GM08714 (cell line): ENCODE data around the gene IL1R1.
"Not testable (repeated sequence)": the region's sequence is repeated elsewhere in the genome, so short reads cannot be mapped to it uniquely, and the experiment has no call there.

ENCODE experiments used
- H3K4me3 ChIP-seq: fragments of 200-500 bp; sonication (Bioruptor generic); 2 replicates; pipeline ENCODE4 v1.5.1; 2014; ENCODE audit warnings: mild to moderate bottlenecking, low read length, inconsistent platforms
- ZNF274 ChIP-seq: IDR thresholded peaks from 2 replicates; pipeline ENCODE4 v1.6.1; 2012; ENCODE audit warnings: mild to moderate bottlenecking, low read depth, low read length

The IL1R1 gene, protein sequence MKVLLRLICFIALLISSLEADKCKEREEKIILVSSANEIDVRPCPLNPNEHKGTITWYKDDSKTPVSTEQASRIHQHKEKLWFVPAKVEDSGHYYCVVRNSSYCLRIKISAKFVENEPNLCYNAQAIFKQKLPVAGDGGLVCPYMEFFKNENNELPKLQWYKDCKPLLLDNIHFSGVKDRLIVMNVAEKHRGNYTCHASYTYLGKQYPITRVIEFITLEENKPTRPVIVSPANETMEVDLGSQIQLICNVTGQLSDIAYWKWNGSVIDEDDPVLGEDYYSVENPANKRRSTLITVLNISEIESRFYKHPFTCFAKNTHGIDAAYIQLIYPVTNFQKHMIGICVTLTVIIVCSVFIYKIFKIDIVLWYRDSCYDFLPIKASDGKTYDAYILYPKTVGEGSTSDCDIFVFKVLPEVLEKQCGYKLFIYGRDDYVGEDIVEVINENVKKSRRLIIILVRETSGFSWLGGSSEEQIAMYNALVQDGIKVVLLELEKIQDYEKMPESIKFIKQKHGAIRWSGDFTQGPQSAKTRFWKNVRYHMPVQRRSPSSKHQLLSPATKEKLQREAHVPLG

DNA sequence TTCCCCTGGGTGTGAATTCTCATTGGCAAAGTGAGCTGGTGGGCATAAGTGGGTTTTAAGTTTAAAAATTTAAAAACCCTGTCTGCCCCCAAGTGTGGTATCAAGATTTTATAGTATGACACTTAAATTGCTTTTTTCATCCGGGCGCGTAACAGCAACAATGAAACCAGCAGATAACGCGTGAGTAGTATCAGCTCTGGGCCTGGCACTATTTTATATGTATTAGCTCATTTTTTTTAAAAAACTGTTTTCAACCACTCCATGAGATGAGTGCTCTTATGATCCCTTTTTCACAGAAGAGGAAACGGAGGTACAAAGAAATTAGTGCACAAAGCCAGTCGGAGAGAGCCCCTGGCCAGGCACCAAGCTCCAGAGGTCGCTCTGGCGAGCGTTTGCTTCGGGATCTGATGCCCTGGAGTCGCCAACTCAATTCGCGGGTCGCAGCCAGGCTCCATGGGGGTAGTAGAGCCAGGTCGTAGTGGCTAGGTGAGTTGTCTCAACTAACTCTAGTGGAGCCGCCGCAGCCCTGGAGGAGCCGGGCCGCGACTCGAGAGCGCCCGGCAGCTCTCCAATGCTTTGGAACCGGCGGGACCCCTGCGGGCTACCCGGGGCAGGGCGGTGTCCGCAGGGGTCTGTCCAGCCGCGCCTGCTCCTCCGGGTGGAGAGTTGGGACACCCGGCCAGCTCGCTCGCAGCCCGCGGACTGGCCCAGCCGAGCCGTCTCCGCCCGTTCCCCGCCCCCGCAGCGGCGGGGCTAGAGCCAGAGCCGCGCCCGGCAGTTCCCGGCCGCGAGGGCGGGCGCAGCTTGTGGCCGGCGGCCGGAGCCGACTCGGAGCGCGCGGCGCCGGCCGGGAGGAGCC lies at the start of gene IL1R1:
Gene IL1R1, plus strand, starts transcription at position 777 of the 859 bp plus-strand sequence. CDS start 14,979 bp downstream, outside the sequence.
- H3K4me3 ChIP-seq, result peak within 1 kb of the TSS; percentile 15; the same call in 1 of the 2 replicates
- no peak for TF ChIP-seq ZNF274

DNA sequence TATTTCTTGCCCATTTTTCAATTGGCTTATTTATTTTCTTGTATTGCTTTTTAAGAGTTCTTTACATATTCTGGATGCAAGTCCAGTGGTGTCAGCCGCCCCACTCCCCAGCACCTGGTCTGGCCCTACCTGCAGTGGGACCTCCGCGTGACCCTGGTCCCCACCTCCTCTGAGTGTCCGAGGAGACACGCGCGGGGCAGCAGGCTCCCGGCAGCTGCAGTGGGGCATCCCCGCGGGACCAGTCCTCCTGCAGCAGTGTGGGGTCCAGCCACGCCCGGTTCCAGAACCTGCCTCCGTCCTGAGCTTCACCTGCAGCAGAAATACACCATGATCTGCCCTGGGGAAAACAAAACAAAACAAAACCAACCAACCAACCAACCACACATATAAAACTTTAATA lies 48.9 kb upstream of the IL1R1 start:
- TF ChIP-seq ZNF274, result no peak
- no peak overlapping the region for H3K4me3 ChIP-seq

DNA sequence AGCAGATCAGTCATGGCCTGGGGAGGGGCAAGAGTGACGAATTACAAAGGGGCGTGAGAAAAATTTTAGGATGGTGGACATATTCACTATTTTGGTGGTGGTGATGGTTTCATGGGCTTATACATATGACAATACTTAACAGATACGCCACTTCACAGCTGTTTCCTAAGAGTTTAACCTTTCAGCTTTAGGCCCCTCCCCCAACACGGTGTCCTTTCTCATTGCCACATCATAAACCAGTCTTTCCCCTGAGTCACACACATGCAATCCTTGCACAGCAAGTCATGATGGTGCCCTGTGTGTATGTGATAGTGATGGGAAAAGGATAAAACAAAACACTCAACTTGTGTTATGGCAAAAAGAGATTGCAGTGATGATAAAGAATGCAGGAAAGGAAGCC lies 47.6 kb upstream of the IL1R1 start:
- TF ChIP-seq ZNF274, result no peak
- no peak overlapping the region for H3K4me3 ChIP-seq

DNA sequence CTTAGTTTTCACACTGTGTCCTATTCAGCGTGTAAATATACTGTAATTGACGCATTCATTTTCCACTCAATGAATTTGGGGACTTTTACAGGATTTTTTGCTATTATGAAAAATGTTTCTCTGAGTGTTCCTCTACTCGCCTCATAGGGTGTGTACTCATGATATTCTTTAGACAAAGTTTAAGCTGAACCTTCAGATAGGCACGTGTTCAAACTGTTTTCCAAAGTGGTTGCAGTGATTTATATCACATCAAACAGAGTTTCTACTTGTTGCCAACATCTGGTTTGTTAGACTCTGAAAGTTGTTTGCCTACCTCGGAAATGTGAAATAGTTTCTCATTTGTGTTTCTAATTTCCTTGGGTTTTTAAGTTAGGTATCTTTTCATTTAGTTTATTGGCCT lies 46.4 kb upstream of the IL1R1 start:
- no peak overlapping the region for H3K4me3 ChIP-seq
- TF ChIP-seq ZNF274, result no peak

DNA sequence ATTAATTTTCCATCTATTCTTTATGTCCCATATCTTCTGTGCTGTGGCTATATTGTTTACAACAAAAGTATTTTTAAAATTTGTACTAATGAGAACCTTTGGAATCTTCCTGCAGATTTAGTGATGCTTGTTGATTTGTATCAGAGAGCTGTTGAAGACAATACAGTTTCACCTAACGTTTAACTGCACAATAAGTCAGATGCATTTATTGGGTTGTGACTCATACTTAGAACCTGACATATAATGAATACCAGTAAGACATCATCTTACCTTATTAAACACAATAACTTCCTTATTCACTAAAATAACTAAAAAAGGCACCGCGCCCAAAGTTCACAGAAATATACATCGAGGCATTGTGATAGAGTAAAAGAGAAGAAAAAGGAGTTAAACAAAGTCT lies 43.8 kb upstream of the IL1R1 start:
- no peak for TF ChIP-seq ZNF274
- H3K4me3 ChIP-seq, result no peak overlapping the region

DNA sequence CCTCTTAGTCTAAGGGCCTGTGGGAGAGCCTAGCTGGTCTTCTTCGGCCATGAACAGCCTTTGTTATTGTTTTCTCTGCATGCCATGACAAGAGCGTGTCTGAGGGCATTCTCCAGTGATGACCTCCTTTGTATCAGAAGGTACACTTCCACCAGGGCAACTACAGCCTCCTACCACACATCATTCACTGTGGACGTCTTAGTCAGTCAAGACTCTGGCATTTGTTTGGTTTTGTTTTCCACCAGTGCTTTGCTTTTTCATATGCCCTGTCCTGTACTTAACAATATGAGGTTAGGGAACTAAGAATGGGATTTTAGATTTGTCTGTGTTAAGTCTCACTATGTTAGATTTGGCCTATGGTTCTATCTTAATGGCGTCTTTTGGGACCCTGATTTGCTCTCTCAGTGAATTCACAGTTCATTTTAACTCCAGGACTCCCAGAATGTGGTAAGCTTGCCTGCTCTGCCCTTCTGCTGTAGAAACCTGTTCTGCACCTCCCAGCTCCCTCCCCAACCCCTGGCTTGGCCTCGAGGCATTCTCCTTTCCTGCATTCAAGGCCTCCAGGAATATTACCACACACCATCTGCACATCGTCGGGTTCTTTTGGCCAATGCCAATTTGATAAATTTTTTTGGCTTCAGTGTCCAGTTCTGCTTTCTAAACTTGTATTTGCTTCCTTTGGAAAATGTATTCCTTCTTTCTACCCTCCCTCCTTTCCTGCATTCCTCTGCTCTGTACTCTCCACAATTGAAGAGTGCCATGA lies 42.8 kb upstream of the IL1R1 start:
- no peak overlapping the region for H3K4me3 ChIP-seq
- TF ChIP-seq ZNF274, result no peak

DNA sequence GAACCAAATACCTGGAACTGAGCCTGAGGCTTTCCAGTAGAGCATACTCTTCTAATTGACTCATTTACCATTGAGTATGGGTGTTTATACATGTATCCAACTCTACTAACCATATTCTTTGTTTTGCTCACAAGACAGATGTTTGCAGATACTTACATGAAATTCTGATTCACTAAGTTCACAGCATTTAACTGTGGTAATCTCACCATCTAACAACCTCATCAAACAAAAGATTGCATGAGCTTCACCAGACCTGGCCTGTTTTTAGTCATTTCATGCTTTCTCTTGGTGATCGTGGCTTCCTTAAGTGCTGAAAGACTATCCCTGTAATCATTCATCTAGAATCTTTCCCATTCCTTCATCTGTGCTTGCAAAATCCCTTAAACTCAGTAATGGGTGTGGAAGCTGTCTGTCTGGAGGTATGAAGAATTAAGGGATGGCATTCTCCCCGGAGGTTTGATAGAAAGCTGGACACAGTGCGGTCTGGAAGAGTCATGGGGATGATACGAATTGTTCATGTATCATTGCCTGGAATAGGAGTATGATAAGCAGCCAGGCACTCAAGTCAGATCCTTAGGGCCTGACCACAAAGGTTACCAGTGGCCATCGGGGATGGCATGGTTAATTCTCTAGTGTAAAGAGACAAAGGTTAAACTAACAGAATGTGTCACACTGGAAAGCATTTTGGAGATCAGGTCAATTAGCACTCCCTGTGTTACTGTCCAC lies 42.0 kb upstream of the IL1R1 start:
- H3K4me3 ChIP-seq, result no peak overlapping the region
- no peak for TF ChIP-seq ZNF274

DNA sequence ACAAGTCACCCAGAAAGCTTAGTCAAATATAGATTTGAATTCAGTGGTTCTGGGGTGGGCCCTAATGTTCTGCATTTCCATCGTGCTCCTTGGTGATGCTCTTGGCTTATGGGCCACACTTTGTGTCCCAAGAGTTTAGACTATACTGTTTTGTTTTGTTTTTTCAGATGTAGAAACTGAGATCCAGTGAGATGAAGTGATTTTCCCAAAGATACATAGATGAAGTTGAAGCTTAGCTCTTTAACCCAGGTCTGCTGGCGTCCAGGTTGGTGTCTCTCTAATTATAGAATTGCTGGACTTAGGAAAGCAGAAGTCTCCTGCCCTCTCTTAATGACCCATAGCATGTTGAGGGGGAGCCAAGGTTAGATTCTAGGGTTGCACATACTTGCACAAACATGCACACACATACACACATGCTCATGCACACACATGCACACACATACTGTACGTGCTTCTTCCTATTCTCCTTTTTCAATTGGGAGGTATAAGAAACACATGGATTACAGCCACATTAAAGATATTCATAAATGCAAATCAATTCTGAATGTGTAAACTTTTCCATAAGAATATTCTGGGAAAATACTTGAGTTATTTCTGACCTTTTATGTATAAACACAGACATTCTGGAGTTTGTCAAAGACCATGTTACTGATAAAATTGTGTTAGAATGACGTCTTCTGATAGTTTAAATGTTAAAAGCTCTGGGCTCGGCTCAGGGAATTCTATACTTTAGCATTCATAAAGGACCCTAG lies 41.3 kb upstream of the IL1R1 start:
- TF ChIP-seq ZNF274, result no peak
- H3K4me3 ChIP-seq, result no peak overlapping the region

DNA sequence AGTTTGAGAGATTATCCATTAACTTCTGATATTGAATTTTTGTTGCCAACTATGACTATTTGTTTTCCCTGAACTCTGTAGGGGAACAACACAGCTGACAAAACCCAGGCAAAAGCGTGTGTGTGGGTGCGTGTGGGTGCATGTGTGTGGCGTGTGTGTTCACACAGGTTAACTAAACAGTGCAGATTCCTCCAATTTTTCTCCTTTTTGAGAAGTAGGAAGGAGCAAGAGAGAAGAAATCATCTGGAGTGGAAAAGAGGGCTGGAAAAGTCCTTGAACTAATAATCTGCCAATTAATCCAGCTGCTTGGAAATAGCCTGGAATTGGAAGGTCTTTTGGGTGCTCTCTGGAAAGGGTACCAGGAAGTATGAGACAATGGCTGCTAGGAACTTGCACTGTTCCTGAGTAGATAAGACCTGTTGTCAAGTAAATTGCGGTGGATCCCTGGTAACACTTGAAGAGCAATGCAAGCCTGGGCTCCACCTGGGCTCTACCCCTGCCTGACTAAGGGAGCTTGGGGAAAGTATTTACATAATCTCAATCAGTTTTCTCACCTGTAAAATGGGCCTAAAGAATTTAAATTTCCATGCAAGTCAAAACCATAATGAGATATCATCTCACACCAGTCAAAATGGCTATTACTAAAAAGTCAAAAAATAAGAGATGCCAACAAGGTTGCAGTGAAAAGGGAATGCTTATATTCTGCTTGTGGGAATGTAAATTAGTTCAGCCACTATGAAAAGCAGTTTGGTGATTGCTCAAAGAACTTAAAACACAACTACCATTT lies 40.5 kb upstream of the IL1R1 start:
- TF ChIP-seq ZNF274, result no peak
- no peak overlapping the region for H3K4me3 ChIP-seq

DNA sequence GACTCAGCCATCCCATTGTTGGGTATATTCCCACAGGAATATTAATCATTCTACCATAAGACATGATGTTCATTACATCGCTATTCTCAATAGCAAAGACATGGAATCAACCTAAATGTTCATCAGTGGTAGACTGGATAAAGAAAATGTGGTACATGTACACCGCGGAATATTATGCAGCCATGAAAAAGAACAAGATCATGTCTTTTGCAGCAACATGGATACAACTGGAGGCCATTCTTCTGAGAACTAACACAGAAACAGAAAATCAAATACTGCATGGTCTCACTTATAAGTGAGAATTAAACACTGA lies 40.0 kb upstream of the IL1R1 start:
- H3K4me3 ChIP-seq, result not testable (repeated sequence)

DNA sequence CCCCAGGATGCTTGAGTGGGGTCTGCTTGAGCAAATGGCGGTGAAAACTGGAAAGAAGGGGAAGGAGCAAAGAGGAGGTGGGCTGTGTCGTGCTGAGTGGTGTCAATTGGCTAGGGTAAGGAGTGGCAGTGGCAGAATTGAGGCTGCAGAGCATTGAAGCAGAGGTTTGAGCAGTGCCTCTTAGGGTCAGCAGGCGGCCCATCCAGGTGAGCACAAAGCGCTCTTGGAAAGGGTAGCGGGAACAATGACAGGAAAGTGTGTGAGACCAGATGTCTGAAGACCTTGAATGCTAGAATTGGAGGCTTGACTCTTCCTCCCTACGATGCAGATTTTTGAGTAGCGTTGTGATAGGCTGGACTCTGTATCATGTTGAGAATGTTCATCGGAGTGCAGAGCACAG lies 39.3 kb upstream of the IL1R1 start:
- no peak for TF ChIP-seq ZNF274
- no peak overlapping the region for H3K4me3 ChIP-seq
